ENCODE data around the gene CRYGB.

GRCh38 chr2:208156439-208156838, 10.5 kb upstream of the CRYGB start:
- TF ChIP-seq EZH2 (IDR thresholded peaks at IDR 0.05; ENCODE audit: insufficient read depth, poor library complexity, severe bottlenecking): no peak
- TF ChIP-seq EZH2phosphoT487 (IDR thresholded peaks at IDR 0.05; ENCODE audit: insufficient read depth, low read depth): no peak
